CD4-positive, alpha-beta memory T cell (primary cell): ENCODE results near the gene EEPD1. TPM values are rescaled to one million over a fixed set of nuclear protein-coding genes. Genes with fewer than 3 reads are reported as not detected.

ENCODE experiments used
- CTCF ChIA-PET: fragments of 350-600 bp; sonication (Branson Sonifier 250); formaldehyde crosslinking; loops from one replicate; lab custom pipeline; 2021; ENCODE audit warnings: inconsistent platforms; ENCODE audit not compliant: partially characterized antibody; lab: Charles Lee
- POLR2A ChIA-PET: fragments of 350-600 bp; sonication (Branson Sonifier 250); formaldehyde crosslinking; loops from one replicate; lab custom pipeline; 2021; ENCODE audit not compliant: partially characterized antibody; lab: Charles Lee
- DNase-seq, 5 donors: peaks; one replicate each; pipeline versions ENCODE4 v3.0.0 to v3.0.0-alpha.2; 2020 to 2022; ENCODE audit warnings: mixed read lengths in 1 of 5
- H3K27ac ChIP-seq: one replicate; pipeline ENCODE4 v1.7.0; 2013; ENCODE audit warnings: low read depth, low read length
- H3K27me3 ChIP-seq: 2 replicates; pipeline ENCODE4 v1.7.0; 2013; ENCODE audit warnings: mild to moderate bottlenecking, low read length, moderate library complexity; ENCODE audit not compliant: insufficient read depth
- H3K36me3 ChIP-seq: 2 replicates; pipeline ENCODE4 v1.7.0; 2013; ENCODE audit warnings: mild to moderate bottlenecking, low read length, moderate library complexity; ENCODE audit not compliant: insufficient read depth
- H3K4me1 ChIP-seq: 2 replicates; pipeline ENCODE4 v1.7.0; 2013; ENCODE audit warnings: mild to moderate bottlenecking, low read length, moderate library complexity; ENCODE audit not compliant: insufficient read depth
- H3K4me3 ChIP-seq, 2 donors: one replicate each; pipeline ENCODE4 v1.7.0; 2013; ENCODE audit warnings: low read length in 2 of 2, mild to moderate bottlenecking in 1 of 2
- H3K9me3 ChIP-seq, 2 donors: one replicate each; pipeline ENCODE4 v1.7.0; 2013; ENCODE audit warnings: low read length in 2 of 2, control low read depth in 1 of 2; ENCODE audit not compliant: control insufficient read depth in 1 of 2
- H3K27ac Mint-ChIP-seq, 7 donors: one replicate each; pipeline ENCODE4 v1.8.0; 2020 to 2021; ENCODE audit warnings: mixed read lengths in 7 of 7, mild to moderate bottlenecking in 6 of 7, inconsistent platforms in 3 of 7, moderate library complexity in 3 of 7
- H3K27me3 Mint-ChIP-seq, 2 donors: one replicate each; pipeline ENCODE4 v1.8.0; 2020 to 2021; ENCODE audit warnings: mixed read lengths in 2 of 2
- H3K36me3 Mint-ChIP-seq, 2 donors: one replicate each; pipeline ENCODE4 v1.8.0; 2020 to 2021; ENCODE audit warnings: mixed read lengths in 2 of 2, inconsistent platforms in 1 of 2, mild to moderate bottlenecking in 1 of 2
- H3K4me1 Mint-ChIP-seq, 4 donors: one replicate each; pipeline ENCODE4 v1.8.0; 2020 to 2021; ENCODE audit warnings: mixed read lengths in 4 of 4, mild to moderate bottlenecking in 1 of 4
- H3K4me3 Mint-ChIP-seq, 8 donors: one replicate each; pipeline ENCODE4 v1.8.0; 2020 to 2021; ENCODE audit warnings: mixed read lengths in 8 of 8, mild to moderate bottlenecking in 7 of 8, moderate library complexity in 6 of 8, inconsistent platforms in 3 of 8
- H3K9me3 Mint-ChIP-seq, 8 donors: one replicate each; pipeline ENCODE4 v1.8.0; 2020 to 2021; ENCODE audit warnings: mixed read lengths in 8 of 8, mild to moderate bottlenecking in 5 of 8, inconsistent platforms in 3 of 8, moderate library complexity in 1 of 8
- intact Hi-C: fragments of 100-400 bp; cut with micrococcal nuclease; formaldehyde crosslinking; loops from one replicate; pipeline ENCODE4 v1.15.1; 2023
- polyA plus RNA-seq, 2 donors: library from polyadenylated mRNA; unstranded; fragments of 300-500 nt; fragmentation: Illumina TruSeq; gene quantifications; one replicate each; pipeline ENCODE4 v1.2.3, GENCODE V29; 2021
- total RNA-seq, 2 experiments: library from RNA; stranded (reverse); gene quantifications; one replicate each; pipeline ENCODE4 v1.2.3, GENCODE V29; 2021

Gene EEPD1
- total and polyA plus RNA-seq, 4 experiments from 2014 or later = 6.3 to 63.0 (median 25.2) TPM

GRCh38 chr7:36182854-36183604 lies 30.0 kb downstream of the EEPD1 start:
- no peak overlapping the region for H3K27ac Mint-ChIP-seq
- CTCF ChIA-PET = no interaction called here
- POLR2A ChIA-PET = no interaction called here
- DNase-seq = no peak
- no peak overlapping the region for H3K4me3 Mint-ChIP-seq
- Histone ChIP-seq H3K27me3 (no peaks in the 10 kb centered on the region), H3K4me3 (no peak overlapping the region), H3K4me1 (no peaks in the 10 kb centered on the region), H3K36me3 (no peaks in the 10 kb centered on the region), H3K27ac (no peak overlapping the region), H3K9me3 (no peaks in the 10 kb centered on the region)
- peaks cover 0 to 3% (median 0%) of the 10 kb centered on the region in 8 donors for H3K9me3 Mint-ChIP-seq
- intact Hi-C loops = no loop called here
- no peaks in the 10 kb centered on the region for H3K27me3 Mint-ChIP-seq
- peaks cover 0 to 7% of the 10 kb centered on the region in 2 donors for H3K36me3 Mint-ChIP-seq
- H3K4me1 Mint-ChIP-seq = peaks cover 0 to under 1% (median 0%) of the 10 kb centered on the region in 4 donors

- intact Hi-C loops = no loop called here
- Mint-ChIP-seq H3K4me3 (no peak overlapping the region), H3K36me3 (peaks cover 0 to 7% of the 10 kb centered on the region in 2 donors), H3K9me3 (peaks cover 0 to 3% (median 0%) of the 10 kb centered on the region in 8 donors), H3K27me3 (no peaks in the 10 kb centered on the region), H3K4me1 (peaks cover 0 to 2% (median 0%) of the 10 kb centered on the region in 4 donors), H3K27ac (no peak overlapping the region)
- no peaks in the 10 kb centered on the region for H3K9me3 ChIP-seq
- no peaks in the 10 kb centered on the region for H3K36me3 ChIP-seq
- ChIA-PET CTCF (interaction anchor here (0.8 kb wide), 1 partner anchor 13 kb away, joined by 3 read pairs; no protein-coding TSS in a partner anchor), POLR2A (no interaction called here)
- no peaks in the 10 kb centered on the region for H3K27me3 ChIP-seq
- H3K27ac ChIP-seq = no peak overlapping the region
- H3K4me1 ChIP-seq = no peaks in the 10 kb centered on the region
- no peak for DNase-seq
- H3K4me3 ChIP-seq = no peak overlapping the region
Measured at GRCh38 chr7:36185092-36185491, 32.0 kb downstream of the EEPD1 start.

GRCh38 chr7:36185756-36186155 lies 32.7 kb downstream of the EEPD1 start:
- Mint-ChIP-seq H3K9me3 (peaks cover 0 to 3% (median 0%) of the 10 kb centered on the region in 8 donors), H3K27me3 (no peaks in the 10 kb centered on the region), H3K4me1 (peaks cover 0 to 2% (median 0%) of the 10 kb centered on the region in 4 donors), H3K4me3 (no peak overlapping the region), H3K36me3 (peaks cover 0 to 7% of the 10 kb centered on the region in 2 donors), H3K27ac (no peak overlapping the region)
- no peak for DNase-seq
- Histone ChIP-seq H3K4me3 (no peak overlapping the region), H3K27me3 (no peaks in the 10 kb centered on the region), H3K9me3 (no peaks in the 10 kb centered on the region), H3K27ac (no peak overlapping the region), H3K36me3 (no peaks in the 10 kb centered on the region), H3K4me1 (no peaks in the 10 kb centered on the region)
- POLR2A ChIA-PET = no interaction called here
- intact Hi-C loops = no loop called here
- CTCF ChIA-PET = no interaction called here

- Mint-ChIP-seq H3K36me3 (peaks cover 0 to 7% of the 10 kb centered on the region in 2 donors), H3K4me3 (no peak overlapping the region), H3K4me1 (peaks cover 0 to 2% (median under 1%) of the 10 kb centered on the region in 4 donors), H3K27ac (no peak overlapping the region), H3K27me3 (no peaks in the 10 kb centered on the region), H3K9me3 (peaks cover 0 to 3% (median 0%) of the 10 kb centered on the region in 8 donors)
- no peaks in the 10 kb centered on the region for H3K9me3 ChIP-seq
- H3K4me3 ChIP-seq = no peak overlapping the region
- intact Hi-C loops = no loop called here
- no peaks in the 10 kb centered on the region for H3K36me3 ChIP-seq
- ChIA-PET CTCF (no interaction called here), POLR2A (no interaction called here)
- no peaks in the 10 kb centered on the region for H3K4me1 ChIP-seq
- no peaks in the 10 kb centered on the region for H3K27me3 ChIP-seq
- no peak overlapping the region for H3K27ac ChIP-seq
- DNase-seq = no peak
Measured at GRCh38 chr7:36186359-36187121, 33.5 kb downstream of the EEPD1 start.

- no peaks in the 10 kb centered on the region for H3K9me3 ChIP-seq
- ChIA-PET CTCF (interaction anchor here (0.6 kb wide), 1 partner anchor 12 kb away, joined by 3 read pairs; no protein-coding TSS in a partner anchor), POLR2A (no interaction called here)
- no peaks in the 10 kb centered on the region for H3K27me3 Mint-ChIP-seq
- no peaks in the 10 kb centered on the region for H3K4me1 ChIP-seq
- H3K4me3 ChIP-seq = no peak overlapping the region
- H3K27ac ChIP-seq = no peak overlapping the region
- H3K36me3 ChIP-seq = no peaks in the 10 kb centered on the region
- no peak overlapping the region for H3K27ac Mint-ChIP-seq
- H3K4me1 Mint-ChIP-seq = peaks cover 0 to 2% (median under 1%) of the 10 kb centered on the region in 4 donors
- no peak overlapping the region for H3K4me3 Mint-ChIP-seq
- no peak for DNase-seq
- intact Hi-C loops = no loop called here
- no peaks in the 10 kb centered on the region for H3K27me3 ChIP-seq
- peaks cover 0 to 3% (median 0%) of the 10 kb centered on the region in 8 donors for H3K9me3 Mint-ChIP-seq
- peaks cover 0 to 5% of the 10 kb centered on the region in 2 donors for H3K36me3 Mint-ChIP-seq
Measured at GRCh38 chr7:36188266-36188665, 35.2 kb downstream of the EEPD1 start.

GRCh38 chr7:36188906-36189305 lies 35.9 kb downstream of the EEPD1 start:
- H3K27me3 ChIP-seq = no peaks in the 10 kb centered on the region
- H3K9me3 ChIP-seq = no peaks in the 10 kb centered on the region
- ChIA-PET POLR2A (no interaction called here), CTCF (no interaction called here)
- H3K27ac ChIP-seq = no peak overlapping the region
- intact Hi-C loops = no loop called here
- Mint-ChIP-seq H3K4me3 (no peak overlapping the region), H3K36me3 (peaks cover 0 to 5% of the 10 kb centered on the region in 2 donors), H3K27me3 (no peaks in the 10 kb centered on the region), H3K9me3 (peaks cover 0 to 3% (median 0%) of the 10 kb centered on the region in 8 donors), H3K27ac (no peak overlapping the region), H3K4me1 (peaks cover 0 to 2% (median under 1%) of the 10 kb centered on the region in 4 donors)
- no peaks in the 10 kb centered on the region for H3K4me1 ChIP-seq
- no peak for DNase-seq
- H3K4me3 ChIP-seq = no peak overlapping the region
- H3K36me3 ChIP-seq = no peaks in the 10 kb centered on the region
